ENCODE results near the gene PRPF8.

DNA sequence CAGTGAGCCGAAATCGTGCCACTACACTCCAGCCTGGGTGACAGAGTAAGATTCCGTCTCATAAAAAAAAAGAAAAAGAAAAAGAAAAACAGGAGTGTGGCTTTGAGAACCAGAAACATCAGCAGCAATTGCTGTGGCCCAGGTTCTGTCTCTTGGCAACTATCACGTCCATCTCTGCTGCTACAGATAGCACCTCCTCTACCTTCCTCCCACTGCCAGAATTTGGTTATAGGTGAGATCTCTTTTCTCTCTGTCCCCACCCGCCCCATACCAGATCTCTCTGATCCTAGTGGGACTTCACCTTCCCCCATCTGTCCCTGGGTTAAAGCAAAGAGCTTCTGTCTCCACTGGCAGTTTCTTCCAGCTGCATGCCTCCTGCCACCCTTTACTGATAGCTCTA, 22.4 kb upstream of the PRPF8 start:
- TF ChIP-seq POLR2AphosphoS5 (IDR thresholded peaks at IDR 0.05; ENCODE audit: low read depth, low read length) (no peak), FOXM1 (IDR thresholded peaks at IDR 0.05; ENCODE audit: low read depth) (no peak), SIN3A (IDR thresholded peaks at IDR 0.05; ENCODE audit: borderline replicate concordance, low read depth, low read length) (no peak), YY1 (IDR thresholded peaks at IDR 0.05; ENCODE audit: low read depth) (no peak), CTCF (IDR thresholded peaks at IDR 0.05) (no peak), RAD21 (IDR thresholded peaks at IDR 0.05; ENCODE audit: low read length) (no peak), USF2 (IDR thresholded peaks at IDR 0.05; ENCODE audit: borderline replicate concordance, low read depth, low read length) (no peak), TCF12 (IDR thresholded peaks at IDR 0.05) (no peak), EP300 (IDR thresholded peaks at IDR 0.05; ENCODE audit: borderline replicate concordance in 1 of 2, low read depth in 1 of 2, low read length in 1 of 2) (no peak), PBX3 (IDR thresholded peaks at IDR 0.05) (no peak), RCOR1 (IDR thresholded peaks at IDR 0.05; ENCODE audit: low read length) (no peak), NFIC (IDR thresholded peaks at IDR 0.05; ENCODE audit: borderline replicate concordance) (no peak)
- TF ChIP-seq, protein P1, sequence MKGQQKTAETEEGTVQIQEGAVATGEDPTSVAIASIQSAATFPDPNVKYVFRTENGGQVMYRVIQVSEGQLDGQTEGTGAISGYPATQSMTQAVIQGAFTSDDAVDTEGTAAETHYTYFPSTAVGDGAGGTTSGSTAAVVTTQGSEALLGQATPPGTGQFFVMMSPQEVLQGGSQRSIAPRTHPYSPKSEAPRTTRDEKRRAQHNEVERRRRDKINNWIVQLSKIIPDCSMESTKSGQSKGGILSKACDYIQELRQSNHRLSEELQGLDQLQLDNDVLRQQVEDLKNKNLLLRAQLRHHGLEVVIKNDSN (IDR thresholded peaks at IDR 0.05; ENCODE audit: borderline replicate concordance, low read depth): no peak
- TF ChIP-seq, protein P2, sequence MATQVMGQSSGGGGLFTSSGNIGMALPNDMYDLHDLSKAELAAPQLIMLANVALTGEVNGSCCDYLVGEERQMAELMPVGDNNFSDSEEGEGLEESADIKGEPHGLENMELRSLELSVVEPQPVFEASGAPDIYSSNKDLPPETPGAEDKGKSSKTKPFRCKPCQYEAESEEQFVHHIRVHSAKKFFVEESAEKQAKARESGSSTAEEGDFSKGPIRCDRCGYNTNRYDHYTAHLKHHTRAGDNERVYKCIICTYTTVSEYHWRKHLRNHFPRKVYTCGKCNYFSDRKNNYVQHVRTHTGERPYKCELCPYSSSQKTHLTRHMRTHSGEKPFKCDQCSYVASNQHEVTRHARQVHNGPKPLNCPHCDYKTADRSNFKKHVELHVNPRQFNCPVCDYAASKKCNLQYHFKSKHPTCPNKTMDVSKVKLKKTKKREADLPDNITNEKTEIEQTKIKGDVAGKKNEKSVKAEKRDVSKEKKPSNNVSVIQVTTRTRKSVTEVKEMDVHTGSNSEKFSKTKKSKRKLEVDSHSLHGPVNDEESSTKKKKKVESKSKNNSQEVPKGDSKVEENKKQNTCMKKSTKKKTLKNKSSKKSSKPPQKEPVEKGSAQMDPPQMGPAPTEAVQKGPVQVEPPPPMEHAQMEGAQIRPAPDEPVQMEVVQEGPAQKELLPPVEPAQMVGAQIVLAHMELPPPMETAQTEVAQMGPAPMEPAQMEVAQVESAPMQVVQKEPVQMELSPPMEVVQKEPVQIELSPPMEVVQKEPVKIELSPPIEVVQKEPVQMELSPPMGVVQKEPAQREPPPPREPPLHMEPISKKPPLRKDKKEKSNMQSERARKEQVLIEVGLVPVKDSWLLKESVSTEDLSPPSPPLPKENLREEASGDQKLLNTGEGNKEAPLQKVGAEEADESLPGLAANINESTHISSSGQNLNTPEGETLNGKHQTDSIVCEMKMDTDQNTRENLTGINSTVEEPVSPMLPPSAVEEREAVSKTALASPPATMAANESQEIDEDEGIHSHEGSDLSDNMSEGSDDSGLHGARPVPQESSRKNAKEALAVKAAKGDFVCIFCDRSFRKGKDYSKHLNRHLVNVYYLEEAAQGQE (IDR thresholded peaks at IDR 0.05; ENCODE audit: low read depth, low read length): no peak
